ENCODE data around the gene CHMP5. TPM values are rescaled to one million over a fixed set of nuclear protein-coding genes. Genes with fewer than 3 reads are reported as not detected.

Gene CHMP5
- total RNA-seq, 1 experiment from 2014 or later, result 47.6 TPM

GRCh38 chr9:33289496-33289895, 24.6 kb downstream of the CHMP5 start:
- Histone ChIP-seq H4K91ac (ENCODE audit: insufficient read length, low read depth, low read length) (no peak overlapping the region), H3K56ac (ENCODE audit: insufficient read length, low read depth, low read length) (no peak overlapping the region), H3K18ac (ENCODE audit: insufficient read length, low read depth, low read length) (no peak overlapping the region), H3K9ac (ENCODE audit: extremely low read depth, insufficient read length, low read length) (peak overlapping the region; percentile 99), H3K23me2 (ENCODE audit: insufficient read length, low read depth, low read length, poor library complexity, severe bottlenecking) (no peaks in the 10 kb centered on the region), H4K8ac (replicated peaks; ENCODE audit: insufficient read length, low read depth, low read length) (no peak overlapping the region), H2AK5ac (ENCODE audit: insufficient read length, low read length) (no peak overlapping the region), H3T11ph (ENCODE audit: low read length) (no peak overlapping the region), H4K20me1 (ENCODE audit: control insufficient read depth, insufficient read depth, insufficient read length) (no peaks in the 10 kb centered on the region), H3K14ac (ENCODE audit: insufficient read depth, low read length) (no peak overlapping the region), H3K4ac (ENCODE audit: low read depth, low read length) (no peak overlapping the region), H3K4me1 (ENCODE audit: insufficient read depth, low read length) (0 out of 2 replicates have a peak, but pooled peaks cover 2% of the 10 kb centered on the region), H3K4me2 (ENCODE audit: insufficient read depth, insufficient read length, low read length) (peak overlapping the region; percentile 89), H2BK5ac (ENCODE audit: insufficient read length, low read length) (no peak overlapping the region), H2BK120ac (ENCODE audit: low read depth, low read length, poor library complexity, severe bottlenecking) (no peak overlapping the region), H2BK15ac (ENCODE audit: low read depth, low read length) (no peak overlapping the region), H3K23ac (ENCODE audit: insufficient read length, low read depth, low read length) (no peak overlapping the region), H3K79me2 (ENCODE audit: insufficient read depth, low read length) (peaks cover 15% of the 10 kb centered on the region; the same call in 1 of the 2 replicates), H3K27ac (ENCODE audit: insufficient read length, low read depth, low read length) (no peak overlapping the region), H2BK12ac (ENCODE audit: insufficient read length, low read depth, low read length) (no peak overlapping the region), H2BK20ac (ENCODE audit: low read depth, low read length, poor library complexity, severe bottlenecking) (no peak overlapping the region), H3K27me3 (ENCODE audit: insufficient read depth, low read length) (no peaks in the 10 kb centered on the region), H3K9me3 (ENCODE audit: control insufficient read depth, low read depth, low read length) (no peaks in the 10 kb centered on the region), H3K79me1 (ENCODE audit: insufficient read depth, low read depth, low read length, poor library complexity, severe bottlenecking) (peaks cover 5% of the 10 kb centered on the region), H2AFZ (ENCODE audit: low read length) (no peak overlapping the region), H4K5ac (ENCODE audit: insufficient read length, low read depth, low read length) (no peak overlapping the region)
- H3K36me3 Mint-ChIP-seq (ENCODE audit: insufficient read depth in 1 of 3, low read depth in 3 of 3), result peaks cover 1 to 18% (median 15%) of the 10 kb centered on the region in 3 experiments; a peak in 5 of 7 replicates
- peaks cover 0 to 2% of the 10 kb centered on the region in 2 experiments; a peak in 2 of 5 replicates for H3K9me3 Mint-ChIP-seq
- no CpG with 5 or more reads among the region's 12 CpGs for WGBS (ENCODE audit: extremely low coverage, insufficient read length, low lambda C conversion rate)
- TF ChIP-seq CTCF (conservative IDR thresholded peaks at IDR 0.05), result no peak
- H3K27me3 Mint-ChIP-seq (ENCODE audit: low read depth), result no peaks in the 10 kb centered on the region
- H3K4me1 Mint-ChIP-seq, result peaks cover 11 to 15% of the 10 kb centered on the region in 2 experiments
- DNase-seq, result peak; percentile 25
- peak overlapping the region; percentile 96 to 99 for H3K4me3 Mint-ChIP-seq
- peak overlapping the region; percentile 98 to 100 (median 99); a peak in 4 of 7 replicates for H3K27ac Mint-ChIP-seq

Data from H9 (cell line).